OCI-M2 (cell line): ENCODE results near the gene SSH3.
"Not testable (repeated sequence)": the region's sequence is repeated elsewhere in the genome, so short reads cannot be mapped to it uniquely, and the experiment has no call there.

Experiments used
- DNase-seq: peaks from one replicate; lab custom pipeline; 2025; ENCODE audit not compliant: unreplicated experiment; lab: John Stamatoyannopoulos, UW

The SSH3 gene

GRCh38 chr11:67303132-67303834, at the start of gene SSH3:
Gene SSH3 (plus strand): TSS chr11:67303530. CDS start chr11:67303626, 96 bp downstream.
- DNase-seq: no peak

GRCh38 chr11:67253872-67254624, 49.3 kb upstream of the SSH3 start:
- DNase-seq: no peak

GRCh38 chr11:67254798-67255197, 48.5 kb upstream of the SSH3 start:
- DNase-seq: no peak

- DNase-seq: no peak
These were observed 48.0 kb upstream of the SSH3 start for GRCh38 chr11:67255353-67255752.

- DNase-seq: no peak
These were observed 47.5 kb upstream of the SSH3 start for GRCh38 chr11:67255864-67256263.

GRCh38 chr11:67256477-67257135, 46.7 kb upstream of the SSH3 start:
- DNase-seq: no peak

GRCh38 chr11:67260406-67260805, 42.9 kb upstream of the SSH3 start:
- DNase-seq: no peak

GRCh38 chr11:67260885-67261639, 42.3 kb upstream of the SSH3 start:
- not testable (repeated sequence) for DNase-seq

- no peak for DNase-seq
These were observed 41.7 kb upstream of the SSH3 start for GRCh38 chr11:67261640-67261945.

- no peak for DNase-seq
These were observed 41.2 kb upstream of the SSH3 start for GRCh38 chr11:67261946-67262681.

GRCh38 chr11:67262731-67263675, 40.3 kb upstream of the SSH3 start:
- DNase-seq: peak; percentile 18

- DNase-seq: no peak
These were observed 39.1 kb upstream of the SSH3 start for GRCh38 chr11:67264260-67264659.

GRCh38 chr11:67264877-67265632, 38.3 kb upstream of the SSH3 start:
- DNase-seq: no peak

- no peak for DNase-seq
These were observed 37.5 kb upstream of the SSH3 start for GRCh38 chr11:67265633-67266448.

- no peak for DNase-seq
These were observed 36.7 kb upstream of the SSH3 start, which contains the start of gene GRK2 for GRCh38 chr11:67266449-67267187. Gene GRK2 (plus strand): TSS chr11:67266473. CDS start chr11:67266700, 227 bp downstream.

GRCh38 chr11:67267188-67268080, 35.9 kb upstream of the SSH3 start:
- DNase-seq: no peak
